ENCODE results near the gene EAF2. TPM values are rescaled to one million over a fixed set of nuclear protein-coding genes. Genes with fewer than 3 reads are reported as not detected.

EAF2 gene
- total RNA-seq, 4 donors from 2014 or later: 3.5 to 35.5 (median 4.7) TPM; not detected in 1

DNA sequence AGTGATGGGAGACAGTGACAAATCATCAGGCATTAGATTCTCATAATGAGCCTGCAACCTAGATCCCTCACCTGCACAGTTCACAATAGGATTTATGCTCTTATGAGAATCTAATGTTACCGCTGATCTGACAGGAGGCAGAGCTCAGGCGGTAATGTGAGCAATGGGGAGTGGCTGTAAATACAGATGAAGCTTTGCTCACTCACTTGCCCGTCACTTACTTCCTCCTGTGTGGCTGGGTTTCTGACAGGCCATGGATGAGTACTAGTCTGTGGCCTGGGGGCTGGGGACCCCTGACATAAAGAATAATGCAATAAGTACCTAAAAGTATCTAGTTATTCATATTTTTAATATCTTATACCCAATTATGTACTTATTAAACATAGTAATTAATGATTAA is 15.8 kb upstream of the EAF2 start:
- TF ChIP-seq CTCF (IDR thresholded peaks at IDR 0.05) (no peak), POLR2A (IDR thresholded peaks at IDR 0.05) (no peak)
- Histone ChIP-seq H3K4me3 (no peak overlapping the region), H3K4me1 (no peaks in the 10 kb centered on the region)

DNA sequence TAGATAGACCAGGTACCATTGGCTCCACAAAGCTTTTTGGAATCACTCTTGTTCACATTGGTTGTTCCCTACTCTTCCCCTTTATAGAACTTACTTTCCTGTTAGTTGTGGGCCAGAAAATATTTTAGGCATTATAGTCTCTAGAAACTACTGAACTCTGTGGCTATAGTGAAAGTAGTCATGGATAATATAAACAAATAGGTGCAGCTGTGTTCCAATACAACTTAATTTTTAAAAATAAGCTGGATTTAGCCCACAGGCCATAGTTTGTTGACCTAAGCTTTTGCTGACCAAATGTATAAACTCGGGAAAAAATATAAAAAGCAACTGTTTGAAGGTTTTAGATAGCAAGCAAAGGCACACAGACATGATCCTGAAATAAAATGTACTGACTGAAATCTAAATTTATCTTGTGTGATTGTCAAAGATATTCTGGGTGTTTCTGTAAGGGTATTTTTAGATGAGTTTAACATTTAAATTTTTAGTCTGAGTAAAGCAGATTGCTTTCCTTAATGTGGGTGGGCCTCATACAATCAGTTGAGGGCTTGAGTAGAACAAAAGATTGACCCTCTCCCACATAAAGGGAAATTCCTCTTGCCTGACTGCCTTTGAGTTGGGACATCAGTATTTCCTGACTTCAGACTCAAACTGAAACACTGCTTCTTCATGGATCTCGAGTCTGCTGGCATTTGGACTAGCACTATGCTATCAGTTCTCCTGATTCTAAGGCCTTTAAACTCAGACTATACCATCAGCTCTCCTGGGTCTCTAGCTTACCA is 13.4 kb upstream of the EAF2 start:
- Histone ChIP-seq H3K4me1 (no peaks in the 10 kb centered on the region), H3K4me3 (no peak overlapping the region), H3K27me3 (no peaks in the 10 kb centered on the region), H3K36me3 (peaks cover 0 to 56% (median 0%) of the 10 kb centered on the region in 3 donors), H3K9me3 (no peaks in the 10 kb centered on the region), H3K27ac (no peak overlapping the region)
- TF ChIP-seq CTCF (IDR thresholded peaks at IDR 0.05) (no peak), POLR2A (IDR thresholded peaks at IDR 0.05) (no peak)
- DNase-seq: no peak

More for the DNA sequence above, 15.8 kb upstream of the EAF2 start:
- Histone ChIP-seq H3K9me3 (no peaks in the 10 kb centered on the region), H3K36me3 (peaks cover 0 to 34% (median 0%) of the 10 kb centered on the region in 3 donors), H3K27me3 (no peaks in the 10 kb centered on the region), H3K27ac (no peak overlapping the region)
- no peak for DNase-seq

GRCh38 chr3:121822973-121823372 is 12.0 kb upstream of the EAF2 start:
- DNase-seq: no peak
- Histone ChIP-seq H3K9me3 (no peaks in the 10 kb centered on the region), H3K36me3 (peaks cover 0 to 59% (median 0%) of the 10 kb centered on the region in 3 donors), H3K27ac (no peak overlapping the region), H3K4me1 (no peaks in the 10 kb centered on the region), H3K4me3 (no peak overlapping the region), H3K27me3 (no peaks in the 10 kb centered on the region)
- no peak for TF ChIP-seq CTCF (IDR thresholded peaks at IDR 0.05)
- no peak for TF ChIP-seq POLR2A (IDR thresholded peaks at IDR 0.05)

DNA sequence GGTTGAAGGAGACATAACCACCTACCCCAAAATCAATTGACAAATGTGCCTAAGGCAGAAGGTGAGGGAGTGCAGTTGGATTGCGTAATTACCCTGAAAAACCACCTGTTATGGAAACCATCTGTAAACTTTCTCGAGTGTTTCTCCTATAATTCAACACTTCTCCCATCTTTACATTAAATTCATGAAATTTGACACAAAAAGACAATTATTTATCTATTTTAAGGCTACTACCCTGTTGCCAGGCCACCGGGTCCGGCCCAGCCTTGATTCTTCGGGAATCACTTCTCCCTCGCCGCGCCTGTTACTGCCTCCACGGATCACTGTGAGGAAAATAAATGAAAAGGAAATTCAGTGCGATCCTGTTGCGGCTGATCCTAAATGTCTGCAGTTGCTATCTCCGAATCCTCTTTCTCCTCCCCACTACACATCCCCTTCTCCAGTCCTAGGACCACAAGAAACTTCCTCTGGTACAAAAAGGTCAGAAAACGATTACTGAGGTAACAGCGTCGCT is 795 bp upstream of the EAF2 start:
- Histone ChIP-seq H3K9me3 (no peaks in the 10 kb centered on the region), H3K27ac (peak overlapping the region; percentile 77 to 83 (median 81)), H3K27me3 (no peaks in the 10 kb centered on the region), H3K4me3 (peak overlapping the region; percentile 72 to 77 (median 72)), H3K4me1 (peaks cover 0 to 15% (median 2%) of the 10 kb centered on the region in 4 donors), H3K36me3 (no peaks in the 10 kb centered on the region)
- TF ChIP-seq POLR2A (IDR thresholded peaks at IDR 0.05): no peak
- TF ChIP-seq CTCF (IDR thresholded peaks at IDR 0.05): no peak
- DNase-seq: peak in 2 of 3 donors; percentile 49 to 52

GRCh38 chr3:121835465-121835801 is 424 bp downstream of the EAF2 start:
- DNase-seq: no peak

More at GRCh38 chr3:121835465-121835801, 424 bp downstream of the EAF2 start:
- Histone ChIP-seq H3K36me3 (no peaks in the 10 kb centered on the region), H3K4me1 (peaks cover 0 to 15% (median 2%) of the 10 kb centered on the region in 4 donors), H3K4me3 (peak overlapping the region; percentile 72 to 77 (median 72)), H3K27ac (peak overlapping the region; percentile 74 to 83 (median 80)), H3K9me3 (no peaks in the 10 kb centered on the region), H3K27me3 (no peaks in the 10 kb centered on the region)
- TF ChIP-seq POLR2A (IDR thresholded peaks at IDR 0.05) (no peak), CTCF (IDR thresholded peaks at IDR 0.05) (no peak)

Data from Peyer's patch (tissue), 4 donors.